H7 (cell line): Measurements from ENCODE around the gene AIFM2. TPM values are rescaled to one million over a fixed set of nuclear protein-coding genes. Genes with fewer than 3 reads are reported as not detected.
"Not testable (repeated sequence)": the region's sequence is repeated elsewhere in the genome, so short reads cannot be mapped to it uniquely, and the experiment has no call there.

Experiments
- DNase-seq: peaks from one replicate; pipeline ENCODE4 v3.0.0; 2012
- H3K27me3 ChIP-seq: 2 replicates; pipeline ENCODE4 v1.6.0; 2011; ENCODE audit warnings: mild to moderate bottlenecking, low read length; ENCODE audit not compliant: control insufficient read depth, insufficient read depth
- H3K36me3 ChIP-seq: replicated peaks from 2 replicates; pipeline ENCODE4 v1.5.1; 2011; ENCODE audit warnings: low read length; ENCODE audit not compliant: control insufficient read depth, insufficient read depth
- H3K4me3 ChIP-seq: 2 replicates; pipeline ENCODE4 v1.5.1; 2011; ENCODE audit warnings: low read depth, mild to moderate bottlenecking, control low read depth, low read length, moderate library complexity; ENCODE audit not compliant: insufficient read depth
- total RNA-seq: library from RNA; depleted of rRNA; stranded (reverse); fragments of >200 nt; shearing (Covaris generic); gene quantifications from 2 replicates; pipeline ENCODE4 v1.2.3, GENCODE V29; 2014

Gene AIFM2
- total RNA-seq, 1 experiment from 2014 or later, result 5.1 TPM

DNA sequence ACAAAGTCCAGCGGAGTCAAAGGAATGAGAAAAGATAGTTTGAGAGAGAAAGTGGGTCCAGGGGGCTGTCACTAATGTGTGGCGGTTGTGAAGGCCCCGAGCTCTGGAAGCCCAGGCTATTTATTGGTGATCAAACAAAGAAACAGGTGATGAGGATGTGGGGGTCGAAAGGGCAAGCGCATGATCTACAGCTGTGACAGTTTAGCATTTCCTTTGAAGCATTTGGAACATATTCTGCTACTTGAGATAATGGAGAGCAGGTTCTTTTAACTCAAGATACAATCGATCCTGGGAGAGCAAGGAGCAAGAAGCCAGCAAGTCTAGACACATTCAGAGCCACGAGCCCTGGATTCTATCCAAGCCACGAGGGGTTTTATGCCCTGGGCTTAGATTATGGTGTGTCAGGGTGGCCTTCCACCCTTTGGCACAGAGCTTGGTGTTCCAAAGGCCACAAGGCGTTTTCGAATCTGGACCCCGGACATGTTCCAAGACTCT lies 31.5 kb downstream of the AIFM2 start:
- not testable (repeated sequence) for H3K27me3 ChIP-seq, H3K4me3 ChIP-seq, H3K36me3 ChIP-seq, DNase-seq

DNA sequence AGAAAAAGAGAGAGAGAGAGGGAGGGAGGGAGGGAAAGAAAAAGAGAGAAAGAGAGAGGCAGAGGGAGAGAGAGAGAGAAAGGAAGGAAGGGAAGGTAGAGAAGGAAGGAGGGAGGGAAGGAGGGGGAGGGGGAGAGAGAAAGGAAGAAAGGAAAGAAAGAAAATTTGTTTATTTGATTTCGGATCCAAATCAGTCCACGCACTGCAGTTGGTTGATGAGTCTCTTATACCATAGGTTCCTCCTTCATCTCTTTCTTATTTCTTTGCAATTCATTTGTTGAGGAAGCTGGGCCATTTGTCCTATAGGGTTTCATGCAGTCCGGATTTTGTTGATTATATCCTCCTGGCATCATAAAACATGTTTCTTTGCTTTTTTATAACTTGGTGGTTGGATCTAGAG lies 34.4 kb downstream of the AIFM2 start:
- Histone ChIP-seq H3K4me3 (no peak overlapping the region), H3K27me3 (no peaks in the 10 kb centered on the region), H3K36me3 (no peaks in the 10 kb centered on the region)
- DNase-seq, result no peak

DNA sequence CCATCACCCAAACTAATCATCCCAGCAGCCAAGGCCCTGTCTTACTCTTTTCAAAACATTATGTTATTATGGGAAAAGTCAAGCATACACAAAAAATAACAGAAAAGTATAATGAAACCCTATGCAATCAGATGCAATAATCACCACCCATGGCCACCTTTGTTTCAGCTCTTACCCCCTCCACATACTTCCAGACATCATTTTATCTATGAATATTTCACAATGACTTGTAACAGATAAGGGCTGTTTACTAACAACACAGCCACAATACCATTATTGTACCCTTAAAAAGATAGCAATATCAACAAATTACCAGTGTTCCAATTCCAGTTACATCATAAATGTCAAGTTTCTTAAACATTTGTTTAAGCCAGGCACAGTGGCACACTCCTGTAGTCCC lies 35.2 kb downstream of the AIFM2 start:
- Histone ChIP-seq H3K4me3 (no peak overlapping the region), H3K36me3 (no peaks in the 10 kb centered on the region), H3K27me3 (no peaks in the 10 kb centered on the region)
- no peak for DNase-seq

DNA sequence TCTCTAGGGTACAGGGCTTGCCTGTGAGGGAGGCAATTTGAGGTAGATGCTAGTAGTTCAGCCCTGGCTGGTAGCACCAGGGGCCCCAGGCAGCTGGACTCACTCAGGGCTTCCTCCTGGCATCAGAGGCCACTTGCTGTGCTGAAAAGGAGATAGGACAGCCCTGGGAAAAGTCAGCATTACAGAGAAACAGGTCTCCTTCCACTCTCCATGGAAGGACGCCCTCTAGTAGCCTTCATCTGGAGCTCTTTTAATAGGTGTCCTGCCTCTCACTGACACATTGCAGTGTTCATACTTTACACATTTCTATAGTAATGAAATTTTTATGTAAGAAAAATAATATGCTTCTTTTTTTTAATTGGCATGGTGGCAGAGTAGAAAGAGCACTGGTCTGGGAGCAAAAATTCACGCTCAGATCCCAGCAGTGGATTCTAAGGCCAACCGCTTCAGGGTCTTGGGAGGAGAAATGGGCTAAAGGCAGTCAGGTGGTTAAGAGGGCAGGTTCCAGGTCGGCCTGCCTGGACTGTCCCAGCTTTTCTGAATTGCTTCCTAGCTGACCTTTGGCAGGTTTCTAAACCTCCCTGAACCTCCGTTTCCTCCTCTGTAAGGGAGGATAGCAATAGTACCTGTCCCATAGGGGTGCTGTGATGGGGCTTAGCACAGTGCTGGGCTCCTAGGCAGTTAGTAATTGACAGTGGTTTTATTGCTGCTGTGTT lies 35.8 kb downstream of the AIFM2 start:
- Histone ChIP-seq H3K36me3 (no peaks in the 10 kb centered on the region), H3K27me3 (no peaks in the 10 kb centered on the region), H3K4me3 (no peak overlapping the region)
- DNase-seq, result no peak

DNA sequence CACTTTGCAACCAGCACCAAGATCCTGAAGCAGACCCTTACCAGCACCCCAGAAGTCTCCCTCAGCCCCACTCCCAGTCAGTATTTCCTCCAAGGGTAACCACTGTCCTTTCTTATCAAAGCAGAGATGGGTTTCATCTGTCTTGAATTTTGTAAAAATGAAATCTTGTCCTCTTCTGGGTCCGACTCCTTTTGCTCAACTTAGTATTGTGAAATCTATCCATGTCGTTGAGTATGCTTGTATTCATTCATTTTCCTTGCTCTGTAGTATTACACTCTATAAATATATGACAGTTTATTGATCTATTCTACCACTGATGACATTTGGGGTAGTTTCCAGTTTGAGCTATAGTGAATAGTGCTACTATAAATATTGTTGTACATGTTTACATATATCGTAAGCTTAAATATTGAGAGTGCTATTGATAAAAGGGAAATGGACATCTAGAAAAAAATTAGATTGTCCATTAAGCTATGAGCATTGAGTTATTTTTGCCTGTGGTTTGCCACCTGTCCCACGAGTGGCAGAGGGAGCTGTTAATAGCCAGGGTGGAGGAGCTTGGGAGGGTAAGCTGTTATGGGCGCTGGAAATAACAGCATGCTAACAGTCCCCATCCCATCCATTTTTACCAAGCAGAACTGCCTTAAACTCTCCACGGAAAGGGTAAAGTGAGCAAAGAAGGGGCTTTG lies 36.5 kb downstream of the AIFM2 start:
- Histone ChIP-seq H3K27me3 (no peaks in the 10 kb centered on the region), H3K4me3 (no peak overlapping the region), H3K36me3 (no peaks in the 10 kb centered on the region)
- no peak for DNase-seq

DNA sequence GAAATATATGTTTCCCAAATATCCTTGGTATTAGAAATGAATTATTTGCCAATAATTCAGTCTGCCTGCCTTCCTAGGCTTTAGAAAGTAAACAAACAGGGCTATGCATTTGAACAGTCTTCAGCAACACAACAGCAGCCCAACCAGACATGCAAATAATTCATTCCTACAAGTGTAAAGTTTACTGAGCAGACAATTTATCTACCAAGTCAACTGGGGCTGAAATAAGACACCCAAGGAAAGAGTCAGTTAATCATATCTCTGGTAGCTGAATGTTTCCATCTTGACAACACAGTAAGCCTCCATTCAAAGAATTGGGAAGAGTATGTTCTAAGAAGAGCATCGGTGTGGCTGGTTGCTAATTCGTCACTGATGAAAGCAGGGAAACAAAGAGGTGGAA lies 38.4 kb downstream of the AIFM2 start:
- no peak overlapping the region for H3K4me3 ChIP-seq
- no peaks in the 10 kb centered on the region for H3K27me3 ChIP-seq
- H3K36me3 ChIP-seq, result no peaks in the 10 kb centered on the region

DNA sequence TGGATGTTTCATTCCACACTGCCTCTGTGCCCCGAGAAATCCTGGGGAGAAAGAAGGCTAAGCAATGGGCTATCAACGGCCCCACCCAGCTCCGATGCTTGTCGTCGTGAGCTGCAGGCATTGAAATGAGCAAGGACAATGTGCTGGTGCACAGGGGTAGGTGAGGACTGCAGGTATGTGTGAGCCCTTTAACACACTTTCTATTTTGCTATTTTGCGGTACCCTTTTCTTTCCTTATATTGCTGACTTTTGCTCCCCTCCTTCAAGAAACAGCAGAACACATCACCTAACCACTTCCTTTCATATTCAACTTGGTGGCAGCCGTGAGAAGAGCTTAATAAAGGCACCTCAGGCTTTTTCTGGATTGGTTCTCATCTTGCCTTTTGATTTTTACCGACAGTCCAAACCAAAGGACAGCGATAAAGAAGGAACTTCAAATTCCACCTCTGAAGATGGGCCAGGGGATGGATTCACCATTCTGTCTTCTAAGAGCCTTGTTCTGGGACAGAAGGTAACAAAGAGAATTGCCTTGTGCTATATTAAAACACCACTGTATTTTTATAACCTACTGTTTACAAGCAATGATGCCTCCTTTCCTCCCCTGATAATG lies 39.2 kb downstream of the AIFM2 start:
- DNase-seq, result no peak
- Histone ChIP-seq H3K4me3 (no peak overlapping the region), H3K36me3 (no peaks in the 10 kb centered on the region), H3K27me3 (no peaks in the 10 kb centered on the region)

More for the DNA sequence above, 38.4 kb downstream of the AIFM2 start:
- DNase-seq, result no peak

DNA sequence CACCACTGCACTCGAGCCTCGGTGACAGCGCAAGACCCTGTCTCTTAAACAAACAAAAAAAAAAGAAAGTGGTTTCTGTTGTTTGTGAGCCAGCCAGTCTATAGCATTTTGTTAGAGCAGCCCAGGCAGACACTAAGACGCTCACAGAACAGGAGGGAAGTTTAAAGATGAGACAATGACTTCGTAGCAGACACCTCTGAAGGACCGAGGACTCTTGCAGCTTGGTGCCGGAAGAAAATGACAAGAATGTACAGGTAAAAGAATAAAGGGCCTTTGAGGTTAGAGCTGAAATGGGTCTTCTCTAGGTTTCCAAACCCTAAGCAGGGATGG lies 40.3 kb downstream of the AIFM2 start:
- H3K4me3 ChIP-seq, result no peak overlapping the region
- no peaks in the 10 kb centered on the region for H3K27me3 ChIP-seq
- DNase-seq, result no peak
- no peaks in the 10 kb centered on the region for H3K36me3 ChIP-seq

DNA sequence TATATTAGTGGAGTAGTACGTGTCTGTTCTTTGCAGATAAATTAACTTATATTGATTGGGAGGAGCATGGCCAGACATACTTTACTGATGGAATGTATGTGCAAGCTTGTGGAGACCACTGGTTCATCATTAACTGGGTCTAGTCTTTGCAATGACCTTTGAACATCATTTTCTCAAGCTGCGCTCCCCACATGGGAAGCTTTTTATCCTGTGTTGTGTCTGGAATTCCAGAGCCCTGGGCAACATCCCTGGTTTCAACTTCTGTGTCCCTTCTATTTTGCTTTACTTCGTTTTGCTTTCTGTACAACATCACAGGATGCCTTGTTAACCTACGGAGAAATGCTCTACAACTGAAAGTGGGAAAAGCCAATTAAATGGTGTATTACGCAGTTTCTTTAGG lies 41.7 kb downstream of the AIFM2 start:
- Histone ChIP-seq H3K4me3 (no peak overlapping the region), H3K36me3 (no peaks in the 10 kb centered on the region), H3K27me3 (no peaks in the 10 kb centered on the region)
- no peak for DNase-seq

DNA sequence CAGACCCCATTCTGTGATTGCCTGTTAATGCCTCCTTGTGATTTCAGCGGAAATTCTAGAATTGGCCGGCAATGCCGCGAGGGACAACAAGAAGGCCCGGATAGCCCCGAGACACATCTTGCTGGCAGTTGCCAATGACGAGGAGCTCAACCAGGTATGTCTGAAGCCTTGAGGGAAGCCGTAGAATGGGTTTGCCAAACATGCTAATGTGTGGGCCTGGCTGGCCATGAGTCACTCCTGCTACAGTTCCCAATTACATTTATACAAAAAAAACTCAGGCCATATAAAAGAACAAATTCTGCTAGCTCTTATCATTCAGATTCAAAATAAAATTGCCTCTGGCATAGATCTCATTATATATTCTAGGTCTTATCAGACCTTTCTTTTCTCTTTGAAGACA lies 42.6 kb downstream of the AIFM2 start:
- H3K36me3 ChIP-seq, result no peaks in the 10 kb centered on the region
- no peaks in the 10 kb centered on the region for H3K27me3 ChIP-seq
- DNase-seq, result no peak
- no peak overlapping the region for H3K4me3 ChIP-seq

DNA sequence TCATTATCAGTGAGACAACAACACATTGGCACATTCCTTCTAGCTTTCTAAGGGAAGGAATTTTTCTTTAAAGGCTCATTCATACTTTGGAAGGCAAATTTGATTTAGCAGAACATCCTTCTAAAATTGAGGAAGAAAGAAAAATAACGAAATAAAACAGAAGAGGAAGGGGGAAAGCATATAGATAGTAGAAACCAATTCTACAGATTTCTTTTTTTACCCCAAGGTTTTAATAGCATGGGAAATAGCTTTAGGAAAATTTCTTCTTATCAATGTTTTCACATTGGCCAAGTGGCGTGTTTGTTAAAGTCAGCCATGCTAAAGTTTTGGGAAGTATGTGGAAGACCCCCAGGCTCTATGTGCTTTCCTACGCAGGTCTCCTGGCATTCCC lies 44.3 kb downstream of the AIFM2 start:
- no peaks in the 10 kb centered on the region for H3K27me3 ChIP-seq
- no peaks in the 10 kb centered on the region for H3K36me3 ChIP-seq
- no peak overlapping the region for H3K4me3 ChIP-seq
- DNase-seq, result no peak

DNA sequence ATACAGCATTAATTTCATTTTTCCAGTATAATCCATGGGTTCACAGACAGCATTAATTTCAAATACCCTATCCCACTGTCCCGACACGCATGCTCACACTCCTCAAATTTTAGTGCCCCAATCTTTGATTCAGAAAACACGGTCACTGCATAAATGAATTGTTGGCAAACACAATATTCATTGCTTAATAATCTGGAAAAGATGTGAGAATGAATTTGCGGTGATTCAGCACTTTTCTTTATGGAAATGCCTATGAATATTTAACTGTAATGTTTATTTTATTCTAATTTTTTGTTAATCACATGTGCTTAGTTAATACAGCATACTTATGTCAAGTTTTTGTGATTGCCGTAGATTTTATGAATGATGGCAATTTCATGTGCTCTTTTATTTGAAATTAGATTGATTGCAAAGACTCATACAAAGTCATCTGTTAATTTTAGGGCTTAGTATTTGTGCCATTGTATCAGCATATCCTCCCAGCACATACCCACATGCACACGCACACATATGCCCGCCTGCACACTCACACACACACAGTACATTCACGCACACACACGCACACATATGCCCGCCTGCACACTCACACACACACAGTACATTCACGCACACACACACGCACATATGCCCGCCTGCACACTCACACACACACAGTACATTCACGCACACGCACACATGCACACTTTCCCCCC lies 44.9 kb downstream of the AIFM2 start:
- Histone ChIP-seq H3K27me3 (no peaks in the 10 kb centered on the region), H3K36me3 (no peaks in the 10 kb centered on the region), H3K4me3 (no peak overlapping the region)
- DNase-seq, result no peak

DNA sequence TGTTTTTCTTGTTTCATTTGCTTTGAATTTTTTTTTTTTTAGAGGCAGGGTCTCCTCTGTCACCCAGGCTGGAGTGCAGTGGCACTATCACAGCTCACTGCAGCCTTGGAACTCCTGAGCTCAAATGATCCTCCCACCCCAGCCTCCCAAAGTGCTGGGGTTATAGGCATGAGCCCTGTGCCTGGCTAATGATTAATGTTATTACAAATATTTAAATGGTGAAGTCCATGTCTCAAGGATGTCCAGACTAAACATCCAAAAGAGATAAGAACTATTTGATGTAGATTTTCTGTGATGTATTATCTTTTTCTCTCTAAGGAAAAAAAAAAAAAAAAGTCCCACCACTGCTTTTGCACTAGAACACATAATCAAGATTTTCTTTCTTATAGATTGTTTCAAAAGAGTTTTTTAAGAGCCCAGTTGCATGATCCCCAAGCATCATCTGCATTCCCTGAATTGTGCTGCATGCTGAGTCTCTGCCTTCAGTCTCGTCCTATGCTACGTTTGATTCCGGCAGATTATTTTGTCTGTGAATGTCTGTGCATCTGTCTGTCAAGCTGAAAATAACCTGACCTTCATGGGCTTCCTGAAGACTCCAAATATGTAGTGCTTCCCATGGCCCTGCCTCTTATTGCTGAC lies 46.5 kb downstream of the AIFM2 start:
- no peak overlapping the region for H3K4me3 ChIP-seq
- DNase-seq, result no peak
- H3K36me3 ChIP-seq, result no peaks in the 10 kb centered on the region
- H3K27me3 ChIP-seq, result no peaks in the 10 kb centered on the region

DNA sequence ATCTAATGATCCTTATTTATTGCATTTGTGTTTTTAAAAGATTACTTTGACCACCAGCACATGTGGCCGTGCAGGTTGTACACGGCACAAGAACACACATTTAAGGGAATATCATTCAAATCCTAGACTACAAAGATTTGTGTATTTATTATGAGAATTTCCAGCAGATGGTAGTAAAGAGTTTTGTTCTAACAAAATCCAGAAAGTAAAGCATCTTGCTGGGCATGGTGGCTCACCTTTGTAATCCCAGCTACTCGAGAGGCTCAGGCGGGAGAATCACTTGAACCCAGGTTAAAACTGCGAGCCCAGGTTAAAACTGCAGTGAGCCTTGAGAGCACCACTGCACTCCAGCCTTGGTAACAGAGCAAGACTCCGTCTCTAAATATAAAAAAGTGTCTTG lies 48.4 kb downstream of the AIFM2 start:
- no peak overlapping the region for H3K4me3 ChIP-seq
- no peaks in the 10 kb centered on the region for H3K27me3 ChIP-seq
- H3K36me3 ChIP-seq, result no peaks in the 10 kb centered on the region
- DNase-seq, result no peak
